DOHH2 (cell line): Measurements from ENCODE around the gene UBTD1.

Experiments used
- CTCF ChIP-seq: fragments of 200-600 bp; sonication (generic); IDR thresholded peaks from one replicate; pipeline ENCODE4 v1.5.1; 2014; ENCODE audit warnings: antibody characterized with exemption, mild to moderate bottlenecking, low read depth, low read length; ENCODE audit not compliant: poor library complexity, severe bottlenecking
- EZH2phosphoT487 ChIP-seq: fragments of 200-600 bp; sonication (generic); IDR thresholded peaks from 2 replicates; pipeline ENCODE4 v1.6.1; 2017; ENCODE audit warnings: borderline replicate concordance, mild to moderate bottlenecking, antibody characterized with exemption, low read length, moderate library complexity, mixed read lengths

- TF ChIP-seq CTCF (peak; percentile 95), EZH2phosphoT487 (no peak)
Observed at GRCh38 chr10:97463363-97464132, 35.2 kb upstream of the UBTD1 start.
